HL-60 (cell line): Measurements from ENCODE around the gene ZNF423.

ENCODE experiments used
- DNase-seq, 2 experiments: peaks; one replicate each; pipeline ENCODE4 v3.0.0-alpha.2; 2010 to 2020; ENCODE audit warnings: low read depth in 1 of 2, low spot score in 1 of 2
- H3K27ac ChIP-seq: fragments of 250-450 bp; sonication (Bioruptor Pico); replicated peaks from 2 replicates; pipeline ENCODE4 v1.5.1; 2020; ENCODE audit warnings: mild to moderate bottlenecking, moderate library complexity
- H3K27me3 ChIP-seq: fragments of 250-450 bp; sonication (Bioruptor Pico); 2 replicates; pipeline ENCODE4 v1.5.1; 2021; ENCODE audit warnings: mild to moderate bottlenecking, moderate library complexity; ENCODE audit not compliant: insufficient read depth, poor library complexity, severe bottlenecking
- H3K4me3 ChIP-seq: replicated peaks from 2 replicates; pipeline ENCODE4 v1.5.1; 2011; ENCODE audit warnings: mild to moderate bottlenecking, control low read depth, low read length; ENCODE audit not compliant: insufficient read depth
- CTCF ChIP-seq: IDR thresholded peaks from one replicate; pipeline ENCODE4 v1.5.1; 2011; ENCODE audit warnings: low read length, control low read depth, inconsistent platforms; ENCODE audit not compliant: insufficient read depth
- GABPA ChIP-seq: IDR thresholded peaks from 2 replicates; pipeline ENCODE4 v1.6.1; 2012; ENCODE audit warnings: low read depth
- POLR2AphosphoS5 ChIP-seq: IDR thresholded peaks from 2 replicates; pipeline ENCODE4 v1.6.1; 2012; ENCODE audit warnings: low read depth
- REST ChIP-seq: IDR thresholded peaks from 2 replicates; pipeline ENCODE4 v1.6.1; 2012; ENCODE audit warnings: low read depth; ENCODE audit not compliant: insufficient replicate concordance
- SPI1 ChIP-seq: IDR thresholded peaks from 2 replicates; pipeline ENCODE4 v1.6.1; 2012; ENCODE audit warnings: low read depth, mild to moderate bottlenecking, borderline replicate concordance

The ZNF423 gene

GRCh38 chr16:49862694-49863093 is 6.8 kb upstream of the ZNF423 start:
- DNase-seq = no peak
- no peak overlapping the region for H3K27ac ChIP-seq
- H3K27me3 ChIP-seq = peaks cover 40% of the 10 kb centered on the region
- no peak overlapping the region for H3K4me3 ChIP-seq
- TF ChIP-seq SPI1 (no peak), POLR2AphosphoS5 (no peak), CTCF (no peak), GABPA (no peak), REST (no peak)

GRCh38 chr16:49861299-49861698 is 5.4 kb upstream of the ZNF423 start:
- peaks cover 45% of the 10 kb centered on the region for H3K27me3 ChIP-seq
- TF ChIP-seq CTCF = no peak
- no peak for TF ChIP-seq SPI1
- no peak for TF ChIP-seq REST
- no peak for TF ChIP-seq GABPA
- no peak for TF ChIP-seq POLR2AphosphoS5
- DNase-seq = no peak
- H3K27ac ChIP-seq = no peak overlapping the region
- H3K4me3 ChIP-seq = no peak overlapping the region

- H3K27ac ChIP-seq = no peak overlapping the region
- TF ChIP-seq CTCF (no peak), POLR2AphosphoS5 (no peak), SPI1 (no peak), REST (no peak), GABPA (no peak)
- H3K4me3 ChIP-seq = no peak overlapping the region
- no peak for DNase-seq
- H3K27me3 ChIP-seq = peaks cover 48% of the 10 kb centered on the region
Observed at GRCh38 chr16:49860593-49860992, 4.7 kb upstream of the ZNF423 start.
